PC-3 (cell line): ENCODE data around the gene USP2. TPM values are rescaled to one million over a fixed set of nuclear protein-coding genes. Genes with fewer than 3 reads are reported as not detected.

ENCODE experiments used
- ATAC-seq: fragments of 200-7000 bp; cut with Tn5 transposase; 2 replicates; pipeline ENCODE4 v1.9.1; 2020; ENCODE audit warnings: mild to moderate bottlenecking, moderate library complexity
- BruUV-seq: library from RNA; stranded (reverse); fragments of 400-500 nt; replicated peaks from 2 replicates; lab custom pipeline; 2021; lab: Mats Ljungman, UMichigan
- CTCF ChIA-PET: fragments of 300-600 bp; sonication (Branson Sonifier 250); formaldehyde crosslinking; loops from one replicate; lab custom pipeline; 2022; ENCODE audit warnings: antibody characterized with exemption; lab: Charles Lee
- POLR2A ChIA-PET: fragments of 300-600 bp; sonication (Branson Sonifier 250); formaldehyde crosslinking; loops from one replicate; lab custom pipeline; 2022; ENCODE audit warnings: antibody characterized with exemption; ENCODE audit not compliant: unreplicated experiment; lab: Charles Lee
- DNase-seq: peaks from one replicate; pipeline ENCODE4 v3.0.0-alpha.2; 2015
- H2AFZ ChIP-seq: fragments of 300-600 bp; sonication (generic); 2 replicates; pipeline ENCODE4 v1.6.0; 2016; ENCODE audit warnings: antibody characterized with exemption, low read length
- H3F3A ChIP-seq: fragments of 300-600 bp; sonication (generic); one replicate; pipeline ENCODE4 v1.6.0; 2017; ENCODE audit warnings: antibody characterized with exemption, low read length, control low read depth, mild to moderate bottlenecking; ENCODE audit not compliant: unreplicated experiment
- H3K27ac ChIP-seq: fragments of 300-600 bp; sonication (generic); 2 replicates; pipeline ENCODE4 v1.5.1; 2016; ENCODE audit warnings: mild to moderate bottlenecking, low read length
- H3K27me3 ChIP-seq: fragments of 300-600 bp; sonication (generic); 2 replicates; pipeline ENCODE4 v1.6.1; 2016; ENCODE audit warnings: low read length, mixed read lengths
- H3K36me3 ChIP-seq: fragments of 300-600 bp; sonication (generic); 2 replicates; pipeline ENCODE4 v1.6.1; 2016; ENCODE audit warnings: low read depth, mixed run types, low read length, mixed read lengths
- H3K4me1 ChIP-seq: fragments of 300-600 bp; sonication (generic); 2 replicates; pipeline ENCODE4 v1.5.1; 2016; ENCODE audit warnings: low read length; ENCODE audit not compliant: insufficient read depth
- H3K4me2 ChIP-seq: fragments of 300-600 bp; sonication (generic); 2 replicates; pipeline ENCODE4 v1.6.0; 2016; ENCODE audit warnings: low read length
- H3K4me3 ChIP-seq: fragments of 300-600 bp; sonication (generic); 2 replicates; pipeline ENCODE4 v1.5.1; 2016; ENCODE audit warnings: mild to moderate bottlenecking, low read length, mixed read lengths
- H3K79me2 ChIP-seq: fragments of 300-600 bp; sonication (generic); 2 replicates; pipeline ENCODE4 v1.6.1; 2017; ENCODE audit warnings: low read length, mixed read lengths
- H3K9ac ChIP-seq: fragments of 300-600 bp; sonication (generic); 2 replicates; pipeline ENCODE4 v1.6.0; 2016; ENCODE audit warnings: mild to moderate bottlenecking, low read length
- H3K9me2 ChIP-seq: fragments of 300-600 bp; sonication (generic); replicated peaks from 2 replicates; pipeline ENCODE4 v1.6.1; 2016; ENCODE audit warnings: mixed run types, low read length, mixed read lengths
- H3K9me3 ChIP-seq: fragments of 300-600 bp; sonication (generic); 2 replicates; pipeline ENCODE4 v1.6.1; 2016; ENCODE audit warnings: low read length, mixed read lengths
- H4K20me1 ChIP-seq: fragments of 300-600 bp; sonication (generic); 2 replicates; pipeline ENCODE4 v1.6.1; 2016; ENCODE audit warnings: low read length, mixed read lengths
- CTCF ChIP-seq: fragments of 300-600 bp; sonication (generic); conservative IDR thresholded peaks from 2 replicates; pipeline ENCODE4 v1.5.1; 2017; ENCODE audit warnings: antibody characterized with exemption, low read depth, mild to moderate bottlenecking, low read length
- EZH2 ChIP-seq: fragments of 300-600 bp; sonication (generic); IDR thresholded peaks from one replicate; pipeline ENCODE4 v1.6.1; 2017; ENCODE audit warnings: antibody characterized with exemption, mild to moderate bottlenecking, low read length; ENCODE audit not compliant: unreplicated experiment
- EZH2phosphoT487 ChIP-seq: fragments of 300-600 bp; sonication (generic); IDR thresholded peaks from 2 replicates; pipeline ENCODE4 v1.6.1; 2018; ENCODE audit warnings: mild to moderate bottlenecking, antibody characterized with exemption, low read length, borderline replicate concordance
- intact Hi-C: fragments of 100-400 bp; cut with micrococcal nuclease; formaldehyde crosslinking; loops from 2 replicates; pipeline ENCODE4 v1.9.0; 2023
- total RNA-seq: library from RNA; depleted of rRNA; stranded (reverse); fragments of >200 nt; gene quantifications from 2 replicates; pipeline ENCODE4 v1.2.3, GENCODE V29; 2014

USP2 gene
- total RNA-seq, 1 experiment from 2014 or later: 1.8 TPM

- intact Hi-C loops: no loop called here
- no peaks in the 10 kb centered on the region for H3F3A ChIP-seq
- ChIA-PET POLR2A (no interaction called here), CTCF (no interaction called here)
- H3K4me1 ChIP-seq: peaks cover 10% of the 10 kb centered on the region
- no peak overlapping the region for H3K4me2 ChIP-seq
- H3K27ac ChIP-seq: no peak overlapping the region
- H3K27me3 ChIP-seq: no peaks in the 10 kb centered on the region
- no TSS peak for BruUV-seq
- H3K9me2 ChIP-seq: no peaks in the 10 kb centered on the region
- H3K36me3 ChIP-seq: no peaks in the 10 kb centered on the region
- no peak overlapping the region for H3K4me3 ChIP-seq
- 0 out of 2 replicates have a peak, but pooled peaks cover 5% of the 10 kb centered on the region for H4K20me1 ChIP-seq
- TF ChIP-seq EZH2phosphoT487 (no peak), EZH2 (no peak), CTCF (no peak)
- H3K79me2 ChIP-seq: no peaks in the 10 kb centered on the region
- DNase-seq: no peak
- H2AFZ ChIP-seq: no peak overlapping the region
- no peak for ATAC-seq
- H3K9me3 ChIP-seq: no peaks in the 10 kb centered on the region
- H3K9ac ChIP-seq: no peak overlapping the region
Measured at GRCh38 chr11:119342362-119343130, 38.9 kb downstream of the USP2 start.

- no peak overlapping the region for H2AFZ ChIP-seq
- POLR2A ChIA-PET: no interaction called here
- 0 out of 2 replicates have a peak, but pooled peaks cover 5% of the 10 kb centered on the region for H4K20me1 ChIP-seq
- H3K9ac ChIP-seq: no peak overlapping the region
- H3K79me2 ChIP-seq: peaks cover 5% of the 10 kb centered on the region
- no peaks in the 10 kb centered on the region for H3K27me3 ChIP-seq
- H3K4me3 ChIP-seq: no peak overlapping the region
- intact Hi-C loops: no loop called here
- no peaks in the 10 kb centered on the region for H3K36me3 ChIP-seq
- no TSS peak for BruUV-seq
- TF ChIP-seq EZH2phosphoT487 (no peak), CTCF (no peak), EZH2 (no peak)
- H3F3A ChIP-seq: no peaks in the 10 kb centered on the region
- no peak overlapping the region for H3K4me2 ChIP-seq
- ATAC-seq (no peak), DNase-seq (no peak)
- H3K9me2 ChIP-seq: no peaks in the 10 kb centered on the region
- H3K27ac ChIP-seq: no peak overlapping the region
- H3K9me3 ChIP-seq: no peaks in the 10 kb centered on the region
- peaks cover 16% of the 10 kb centered on the region for H3K4me1 ChIP-seq
- CTCF ChIA-PET: no interaction called here
Measured at GRCh38 chr11:119342023-119342300, 39.5 kb downstream of the USP2 start.

DNA sequence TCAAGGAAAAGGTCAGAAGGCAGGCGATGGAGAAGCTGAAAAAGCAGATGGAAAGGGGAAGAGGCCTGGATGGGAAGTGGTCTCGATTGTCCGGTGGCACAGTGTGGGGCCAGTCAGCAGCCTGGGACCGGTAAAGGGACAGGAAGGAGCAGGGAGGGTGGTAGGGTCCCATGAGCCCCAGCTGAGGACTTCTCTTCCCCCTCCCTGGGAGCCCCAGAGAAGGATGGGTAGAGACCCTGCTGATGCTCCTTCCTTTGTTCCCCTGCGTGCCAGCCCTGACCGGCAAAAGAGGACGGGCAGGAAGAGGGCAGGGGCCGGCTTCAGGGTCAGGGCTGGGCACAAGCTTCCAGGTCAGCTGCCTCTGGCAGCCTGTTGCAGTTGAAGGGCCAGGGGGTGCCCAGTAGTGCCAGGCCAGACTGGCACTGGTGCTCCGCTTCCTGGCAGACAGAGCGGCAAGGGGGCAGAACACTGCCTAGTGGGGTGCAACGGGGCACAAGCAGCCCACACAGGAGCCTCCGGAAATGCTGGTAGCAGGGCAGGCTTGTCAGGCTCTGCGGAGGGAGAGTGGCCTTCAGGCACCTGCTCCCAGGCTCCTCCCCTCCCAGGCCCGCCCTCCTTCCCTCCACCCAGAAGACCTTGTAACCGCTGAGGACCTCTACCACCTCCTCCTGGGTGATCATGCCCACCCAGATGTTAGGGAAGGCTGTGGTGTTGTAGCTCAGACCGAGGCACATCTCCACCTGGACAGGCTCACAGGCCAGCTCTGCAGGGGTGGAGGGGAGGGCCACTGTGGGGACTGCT, 40.1 kb downstream of the USP2 start:
- ChIA-PET CTCF (no interaction called here), POLR2A (interaction anchor here (0.6 kb wide), 2 partner anchors 29 to 240 kb away, joined by 3 to 4 read pairs; partner anchors contain the start of gene DPAGT1)
- DNase-seq: no peak
- H3K9me2 ChIP-seq: no peaks in the 10 kb centered on the region
- H3K79me2 ChIP-seq: peaks cover 11% of the 10 kb centered on the region
- no peak overlapping the region for H2AFZ ChIP-seq
- H3K27me3 ChIP-seq: no peaks in the 10 kb centered on the region
- no peak overlapping the region for H3K27ac ChIP-seq
- H3F3A ChIP-seq: no peaks in the 10 kb centered on the region
- H3K4me3 ChIP-seq: no peak overlapping the region
- TF ChIP-seq EZH2phosphoT487: no peak
- TF ChIP-seq EZH2: no peak
- no peak for TF ChIP-seq CTCF
- no peak overlapping the region for H3K9ac ChIP-seq
- no peaks in the 10 kb centered on the region for H3K9me3 ChIP-seq
- H3K36me3 ChIP-seq: no peaks in the 10 kb centered on the region
- intact Hi-C loops: no loop called here
- H3K4me1 ChIP-seq: peaks cover 21% of the 10 kb centered on the region
- no peak overlapping the region for H3K4me2 ChIP-seq
- BruUV-seq: no TSS peak
- 0 out of 2 replicates have a peak, but pooled peaks cover 5% of the 10 kb centered on the region for H4K20me1 ChIP-seq
- no peak for ATAC-seq
